ENCODE measurements around the gene OSBPL2.

The OSBPL2 gene

GRCh38 chr20:62275219-62275618, 36.9 kb downstream of the OSBPL2 start:
- H3K4me3 ChIP-seq (ENCODE audit: control insufficient read depth, low read depth, low read length): no peak overlapping the region
- DNase-seq (ENCODE audit: low read depth): no peak
- TF ChIP-seq CTCF (IDR thresholded peaks at IDR 0.05; ENCODE audit: control insufficient read depth, insufficient read depth, low read depth, low read length, missing control alignments): no peak

GRCh38 chr20:62276439-62276838, 38.1 kb downstream of the OSBPL2 start:
- H3K4me3 ChIP-seq (ENCODE audit: control insufficient read depth, low read depth, low read length): no peak overlapping the region
- no peak for TF ChIP-seq CTCF (IDR thresholded peaks at IDR 0.05; ENCODE audit: control insufficient read depth, insufficient read depth, low read depth, low read length, missing control alignments)
- DNase-seq (ENCODE audit: low read depth): no peak

- no peak for DNase-seq (ENCODE audit: low read depth)
- TF ChIP-seq CTCF (IDR thresholded peaks at IDR 0.05; ENCODE audit: control insufficient read depth, insufficient read depth, low read depth, low read length, missing control alignments): no peak
- no peak overlapping the region for H3K4me3 ChIP-seq (ENCODE audit: control insufficient read depth, low read depth, low read length)
Measured at GRCh38 chr20:62277253-62277652, 38.9 kb downstream of the OSBPL2 start.

GRCh38 chr20:62280303-62280702, 42.0 kb downstream of the OSBPL2 start:
- TF ChIP-seq CTCF (IDR thresholded peaks at IDR 0.05; ENCODE audit: control insufficient read depth, insufficient read depth, low read depth, low read length, missing control alignments): no peak
- DNase-seq (ENCODE audit: low read depth): no peak

GRCh38 chr20:62281161-62281933, 43.0 kb downstream of the OSBPL2 start:
- TF ChIP-seq CTCF (IDR thresholded peaks at IDR 0.05; ENCODE audit: control insufficient read depth, insufficient read depth, low read depth, low read length, missing control alignments): no peak
- DNase-seq (ENCODE audit: low read depth): no peak
- H3K4me3 ChIP-seq (ENCODE audit: control insufficient read depth, low read depth, low read length): no peak overlapping the region

More at GRCh38 chr20:62280303-62280702, 42.0 kb downstream of the OSBPL2 start:
- no peak overlapping the region for H3K4me3 ChIP-seq (ENCODE audit: control insufficient read depth, low read depth, low read length)

GRCh38 chr20:62282103-62282502, 43.8 kb downstream of the OSBPL2 start:
- DNase-seq (ENCODE audit: low read depth): no peak
- TF ChIP-seq CTCF (IDR thresholded peaks at IDR 0.05; ENCODE audit: control insufficient read depth, insufficient read depth, low read depth, low read length, missing control alignments): no peak
- no peak overlapping the region for H3K4me3 ChIP-seq (ENCODE audit: control insufficient read depth, low read depth, low read length)
